Measurements from ENCODE around the gene AANAT.

DNA sequence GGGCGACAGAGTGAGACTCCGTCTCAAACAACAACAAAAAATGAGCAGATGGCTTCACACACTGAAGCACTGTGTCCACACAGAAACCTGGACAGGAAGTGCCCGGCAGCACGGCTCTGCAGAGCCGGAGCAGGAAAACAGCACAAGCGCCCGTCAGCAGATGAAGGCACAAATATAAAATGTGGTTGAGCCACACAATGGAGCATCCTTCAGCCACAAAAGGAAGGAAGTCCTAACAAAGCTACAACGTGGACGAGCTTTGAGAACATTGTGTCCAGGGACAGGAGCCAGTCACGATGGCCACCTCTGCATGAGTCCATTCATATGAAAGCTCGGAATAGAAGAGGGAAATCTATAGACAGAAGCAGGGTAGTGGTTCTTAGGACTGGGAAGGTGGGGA, 18.2 kb downstream of the AANAT start:
- TF ChIP-seq, protein P1, sequence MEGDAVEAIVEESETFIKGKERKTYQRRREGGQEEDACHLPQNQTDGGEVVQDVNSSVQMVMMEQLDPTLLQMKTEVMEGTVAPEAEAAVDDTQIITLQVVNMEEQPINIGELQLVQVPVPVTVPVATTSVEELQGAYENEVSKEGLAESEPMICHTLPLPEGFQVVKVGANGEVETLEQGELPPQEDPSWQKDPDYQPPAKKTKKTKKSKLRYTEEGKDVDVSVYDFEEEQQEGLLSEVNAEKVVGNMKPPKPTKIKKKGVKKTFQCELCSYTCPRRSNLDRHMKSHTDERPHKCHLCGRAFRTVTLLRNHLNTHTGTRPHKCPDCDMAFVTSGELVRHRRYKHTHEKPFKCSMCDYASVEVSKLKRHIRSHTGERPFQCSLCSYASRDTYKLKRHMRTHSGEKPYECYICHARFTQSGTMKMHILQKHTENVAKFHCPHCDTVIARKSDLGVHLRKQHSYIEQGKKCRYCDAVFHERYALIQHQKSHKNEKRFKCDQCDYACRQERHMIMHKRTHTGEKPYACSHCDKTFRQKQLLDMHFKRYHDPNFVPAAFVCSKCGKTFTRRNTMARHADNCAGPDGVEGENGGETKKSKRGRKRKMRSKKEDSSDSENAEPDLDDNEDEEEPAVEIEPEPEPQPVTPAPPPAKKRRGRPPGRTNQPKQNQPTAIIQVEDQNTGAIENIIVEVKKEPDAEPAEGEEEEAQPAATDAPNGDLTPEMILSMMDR (IDR thresholded peaks at IDR 0.05; ENCODE audit: low read depth, low read length, missing input control) = no peak
- TF ChIP-seq RAD21 (IDR thresholded peaks at IDR 0.05) (no peak), TAF1 (conservative IDR thresholded peaks at IDR 0.05) (no peak), GABPA (IDR thresholded peaks at IDR 0.05 in 1 of 2, conservative IDR thresholded peaks at IDR 0.05 in 1 of 2) (no peak), RXRA (IDR thresholded peaks at IDR 0.05) (no peak)
- TF ChIP-seq, protein P2, sequence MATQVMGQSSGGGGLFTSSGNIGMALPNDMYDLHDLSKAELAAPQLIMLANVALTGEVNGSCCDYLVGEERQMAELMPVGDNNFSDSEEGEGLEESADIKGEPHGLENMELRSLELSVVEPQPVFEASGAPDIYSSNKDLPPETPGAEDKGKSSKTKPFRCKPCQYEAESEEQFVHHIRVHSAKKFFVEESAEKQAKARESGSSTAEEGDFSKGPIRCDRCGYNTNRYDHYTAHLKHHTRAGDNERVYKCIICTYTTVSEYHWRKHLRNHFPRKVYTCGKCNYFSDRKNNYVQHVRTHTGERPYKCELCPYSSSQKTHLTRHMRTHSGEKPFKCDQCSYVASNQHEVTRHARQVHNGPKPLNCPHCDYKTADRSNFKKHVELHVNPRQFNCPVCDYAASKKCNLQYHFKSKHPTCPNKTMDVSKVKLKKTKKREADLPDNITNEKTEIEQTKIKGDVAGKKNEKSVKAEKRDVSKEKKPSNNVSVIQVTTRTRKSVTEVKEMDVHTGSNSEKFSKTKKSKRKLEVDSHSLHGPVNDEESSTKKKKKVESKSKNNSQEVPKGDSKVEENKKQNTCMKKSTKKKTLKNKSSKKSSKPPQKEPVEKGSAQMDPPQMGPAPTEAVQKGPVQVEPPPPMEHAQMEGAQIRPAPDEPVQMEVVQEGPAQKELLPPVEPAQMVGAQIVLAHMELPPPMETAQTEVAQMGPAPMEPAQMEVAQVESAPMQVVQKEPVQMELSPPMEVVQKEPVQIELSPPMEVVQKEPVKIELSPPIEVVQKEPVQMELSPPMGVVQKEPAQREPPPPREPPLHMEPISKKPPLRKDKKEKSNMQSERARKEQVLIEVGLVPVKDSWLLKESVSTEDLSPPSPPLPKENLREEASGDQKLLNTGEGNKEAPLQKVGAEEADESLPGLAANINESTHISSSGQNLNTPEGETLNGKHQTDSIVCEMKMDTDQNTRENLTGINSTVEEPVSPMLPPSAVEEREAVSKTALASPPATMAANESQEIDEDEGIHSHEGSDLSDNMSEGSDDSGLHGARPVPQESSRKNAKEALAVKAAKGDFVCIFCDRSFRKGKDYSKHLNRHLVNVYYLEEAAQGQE (IDR thresholded peaks at IDR 0.05) = no peak

Measured in liver (tissue), 3 donors.